Fibroblast of villous mesenchyme (primary cell): ENCODE data around the gene MVK. TPM values are rescaled to one million over a fixed set of nuclear protein-coding genes. Genes with fewer than 3 reads are reported as not detected.

ENCODE experiments used
- DNase-seq: peaks from one replicate; pipeline ENCODE4 v3.0.0-alpha.2; 2010; ENCODE audit warnings: low read depth
- H3K4me3 ChIP-seq: 2 replicates; pipeline ENCODE4 v1.5.1; 2011; ENCODE audit warnings: low read depth, mild to moderate bottlenecking, low read length
- total RNA-seq: library from RNA; depleted of rRNA; stranded (reverse); fragments of >200 nt; gene quantifications from 2 replicates; pipeline ENCODE4 v1.2.3, GENCODE V29; 2012
- TF ChIP-seq, protein P1 (sequence below): IDR thresholded peaks from 2 replicates; pipeline ENCODE4 v1.5.1; 2012; ENCODE audit warnings: low read depth, mild to moderate bottlenecking, low read length; ENCODE audit not compliant: insufficient read depth

The MVK gene
- total RNA-seq, 1 donor = 29.8 TPM

DNA sequence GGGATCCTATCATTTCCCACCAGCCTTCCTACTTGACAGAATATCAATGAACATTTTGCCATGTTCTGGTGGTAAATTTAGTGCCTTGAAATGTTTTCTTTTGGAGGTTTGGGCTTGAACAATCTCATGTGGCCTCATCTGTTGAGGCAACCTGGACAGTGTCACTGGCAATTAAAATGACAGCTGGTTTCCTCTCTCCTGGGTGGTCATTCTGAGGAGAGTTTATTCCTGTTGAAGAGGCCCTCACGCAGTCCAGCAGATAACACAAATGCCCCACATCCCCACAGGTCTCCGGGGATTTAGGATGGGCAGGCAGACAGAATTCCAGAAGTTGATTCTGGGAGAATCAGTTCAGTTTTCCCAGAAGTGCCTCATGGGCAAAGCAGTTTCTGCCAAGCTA, 42.2 kb upstream of the MVK start:
- TF ChIP-seq, protein P1, sequence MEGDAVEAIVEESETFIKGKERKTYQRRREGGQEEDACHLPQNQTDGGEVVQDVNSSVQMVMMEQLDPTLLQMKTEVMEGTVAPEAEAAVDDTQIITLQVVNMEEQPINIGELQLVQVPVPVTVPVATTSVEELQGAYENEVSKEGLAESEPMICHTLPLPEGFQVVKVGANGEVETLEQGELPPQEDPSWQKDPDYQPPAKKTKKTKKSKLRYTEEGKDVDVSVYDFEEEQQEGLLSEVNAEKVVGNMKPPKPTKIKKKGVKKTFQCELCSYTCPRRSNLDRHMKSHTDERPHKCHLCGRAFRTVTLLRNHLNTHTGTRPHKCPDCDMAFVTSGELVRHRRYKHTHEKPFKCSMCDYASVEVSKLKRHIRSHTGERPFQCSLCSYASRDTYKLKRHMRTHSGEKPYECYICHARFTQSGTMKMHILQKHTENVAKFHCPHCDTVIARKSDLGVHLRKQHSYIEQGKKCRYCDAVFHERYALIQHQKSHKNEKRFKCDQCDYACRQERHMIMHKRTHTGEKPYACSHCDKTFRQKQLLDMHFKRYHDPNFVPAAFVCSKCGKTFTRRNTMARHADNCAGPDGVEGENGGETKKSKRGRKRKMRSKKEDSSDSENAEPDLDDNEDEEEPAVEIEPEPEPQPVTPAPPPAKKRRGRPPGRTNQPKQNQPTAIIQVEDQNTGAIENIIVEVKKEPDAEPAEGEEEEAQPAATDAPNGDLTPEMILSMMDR = no peak
- no peak overlapping the region for H3K4me3 ChIP-seq
- DNase-seq = peak; percentile 69

DNA sequence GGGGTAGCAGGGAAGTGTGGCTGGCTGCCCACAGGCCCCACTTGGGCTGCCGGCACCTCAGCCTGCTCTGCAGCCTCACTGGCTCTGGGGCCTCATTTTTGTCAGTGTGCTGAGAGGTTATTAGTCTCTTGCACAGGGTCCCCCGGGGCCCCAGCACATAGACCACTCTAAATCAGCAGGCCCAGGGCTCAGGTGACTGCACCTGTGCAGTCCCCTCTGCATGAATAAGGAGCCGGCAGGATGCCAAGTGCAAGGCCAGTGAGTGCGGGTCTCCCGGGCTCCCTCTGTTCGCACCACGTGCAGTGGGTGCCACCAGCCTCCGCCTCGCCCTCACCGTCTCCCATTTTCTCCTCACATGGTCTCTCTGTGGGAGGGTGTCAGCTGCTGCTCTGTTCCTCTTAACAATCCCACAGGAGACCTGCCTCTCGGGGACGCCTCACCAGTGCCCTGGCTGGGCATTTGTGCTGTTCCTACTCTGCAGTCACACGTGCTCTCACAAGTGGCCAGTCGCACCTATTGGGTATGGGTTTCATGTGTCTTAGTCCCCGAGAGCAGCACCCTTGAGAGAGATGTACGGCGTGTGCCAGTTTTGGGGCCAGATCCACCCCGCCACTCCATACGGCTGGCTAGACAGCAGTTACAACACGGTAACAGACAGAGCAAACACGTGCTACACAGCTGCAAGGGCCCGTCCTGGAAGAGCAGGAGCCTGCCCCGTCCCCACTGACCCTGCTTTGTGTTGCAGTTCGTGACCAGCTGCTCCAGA, 40.7 kb upstream of the MVK start:
- DNase-seq = no peak
- TF ChIP-seq, protein P1 = no peak
- H3K4me3 ChIP-seq = no peak overlapping the region

DNA sequence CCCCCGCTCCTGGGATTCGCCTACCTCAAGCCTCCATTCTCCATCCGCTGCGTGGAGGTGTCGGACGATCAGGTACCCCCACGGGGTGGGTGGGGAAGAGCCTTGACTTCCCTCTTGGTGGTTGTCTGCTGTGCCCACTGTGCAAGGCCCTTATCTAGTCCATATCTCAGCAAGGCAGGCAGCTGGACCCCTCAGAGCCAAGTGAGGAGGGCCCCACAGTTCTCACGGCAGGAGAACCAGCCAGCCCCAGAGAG, 40.2 kb upstream of the MVK start:
- TF ChIP-seq, protein P1 = no peak
- H3K4me3 ChIP-seq = no peak overlapping the region
- DNase-seq = no peak

DNA sequence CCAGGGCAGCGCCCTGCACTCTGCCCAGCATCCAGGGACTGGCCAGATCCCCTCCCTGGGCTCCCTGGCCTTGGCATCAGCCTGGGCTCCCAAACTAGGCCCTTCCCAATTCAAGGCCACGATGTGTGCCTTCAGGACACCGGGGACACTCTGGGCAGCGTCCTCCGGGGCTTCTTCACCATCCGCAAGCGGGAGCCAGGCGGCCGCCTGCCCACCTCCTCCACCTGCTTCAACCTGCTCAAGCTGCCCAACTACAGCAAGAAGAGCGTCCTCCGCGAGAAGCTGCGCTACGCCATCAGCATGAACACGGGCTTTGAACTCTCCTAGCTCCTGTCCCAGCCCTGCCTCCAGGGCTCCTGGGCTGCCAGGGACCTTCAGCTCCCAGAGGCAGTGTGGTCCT, 39.1 kb upstream of the MVK start:
- no peak overlapping the region for H3K4me3 ChIP-seq
- TF ChIP-seq, protein P1 = no peak
- no peak for DNase-seq

DNA sequence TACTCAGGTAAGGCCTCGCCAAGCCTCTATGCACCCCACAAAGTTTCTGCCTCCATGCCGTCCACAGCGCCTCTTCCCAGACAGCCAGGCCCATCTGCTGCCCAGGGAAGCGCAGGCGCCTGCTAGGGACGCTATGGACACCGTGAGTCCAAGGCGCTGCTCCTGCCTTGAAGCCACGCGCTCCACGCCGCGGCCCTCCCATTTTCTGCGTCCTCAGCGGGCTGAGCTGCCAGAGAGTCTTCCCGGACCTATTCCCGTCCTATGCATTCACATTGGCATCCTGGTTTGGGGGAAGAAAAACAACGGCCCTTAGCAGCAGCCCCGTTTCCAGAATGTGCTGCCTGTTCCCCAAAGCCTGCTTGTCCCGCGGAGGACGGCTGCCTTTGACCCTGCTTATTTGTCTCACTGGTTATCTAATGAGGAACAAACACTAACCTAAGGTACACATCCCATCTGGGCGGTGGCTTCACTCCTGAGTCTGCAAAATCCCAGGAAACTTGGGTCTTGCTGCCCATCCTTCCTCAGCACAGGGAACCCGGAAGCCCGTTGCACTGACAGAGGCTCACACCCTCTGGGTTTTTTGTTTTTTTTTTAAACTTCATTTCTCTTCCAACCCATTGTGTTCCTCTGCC, 38.2 kb upstream of the MVK start:
- TF ChIP-seq, protein P1 = no peak
- no peak for DNase-seq
- H3K4me3 ChIP-seq = no peak overlapping the region

DNA sequence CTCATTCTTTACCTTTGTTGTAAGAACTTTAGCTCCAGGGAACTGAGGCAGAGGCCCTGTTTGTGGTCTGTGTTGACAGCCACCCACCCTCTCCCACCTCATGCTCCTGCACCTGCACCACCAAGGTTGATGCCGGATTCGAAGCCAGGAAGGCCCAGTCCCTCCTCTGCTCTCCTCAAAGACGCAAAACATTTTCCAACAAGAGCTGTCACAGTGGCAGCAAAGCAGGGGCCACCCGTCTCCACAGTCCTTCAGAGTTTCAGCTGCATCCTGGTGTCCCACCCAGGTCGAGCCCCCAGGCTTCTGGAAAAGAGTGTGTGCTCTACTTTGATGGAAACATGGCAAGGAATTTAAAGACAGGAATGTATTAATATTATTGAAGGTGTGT, 37.7 kb upstream of the MVK start:
- H3K4me3 ChIP-seq = no peak overlapping the region
- no peak for DNase-seq
- TF ChIP-seq, protein P1 = no peak

DNA sequence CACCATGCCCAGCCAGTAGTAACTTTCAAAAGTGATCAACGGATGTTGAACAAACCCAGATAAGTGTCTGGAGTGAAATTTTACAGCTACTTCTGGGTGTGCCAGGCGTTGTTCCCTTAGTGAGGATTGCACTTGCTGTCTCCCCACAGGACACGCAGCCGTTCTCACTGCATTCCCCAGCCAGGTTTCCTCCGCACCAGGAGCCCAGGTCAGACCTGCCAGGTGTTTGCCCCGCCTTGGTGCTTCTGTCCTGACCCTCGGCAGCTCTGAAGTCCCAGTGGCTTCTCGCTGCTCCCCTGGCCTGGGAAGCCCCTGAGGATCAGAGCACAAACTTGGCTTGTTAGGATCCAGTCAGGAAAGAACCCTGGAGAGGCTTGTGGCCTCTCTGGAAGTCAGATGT, 36.5 kb upstream of the MVK start:
- H3K4me3 ChIP-seq = no peak overlapping the region
- TF ChIP-seq, protein P1 = no peak
- no peak for DNase-seq
